BE2C (cell line): ENCODE results near the gene LRRC8C.

Experiments
- DNase-seq: peaks from one replicate; pipeline ENCODE4 v3.0.0-alpha.2; 2020
- H3K27me3 ChIP-seq: fragments of 250-450 bp; sonication (Bioruptor Pico); 2 replicates; pipeline ENCODE4 v1.5.1; 2020; ENCODE audit warnings: mild to moderate bottlenecking
- H3K36me3 ChIP-seq: fragments of 250-450 bp; sonication (Bioruptor Pico); 2 replicates; pipeline ENCODE4 v1.5.1; 2020; ENCODE audit warnings: mild to moderate bottlenecking
- H3K4me1 ChIP-seq: fragments of 250-450 bp; sonication (Bioruptor Pico); 2 replicates; pipeline ENCODE4 v1.5.1; 2020
- H3K4me3 ChIP-seq: 2 replicates; pipeline ENCODE4 v1.5.1; 2011; ENCODE audit warnings: low read depth, low read length
- H3K9me3 ChIP-seq: fragments of 250-450 bp; sonication (Bioruptor Pico); 2 replicates; pipeline ENCODE4 v1.5.1; 2020
- CTCF ChIP-seq: IDR thresholded peaks from 2 replicates; pipeline ENCODE4 v1.5.1; 2012; ENCODE audit warnings: mild to moderate bottlenecking, low read depth, low read length

The LRRC8C gene

GRCh38 chr1:89600451-89601224 is 32.3 kb upstream of the LRRC8C start:
- H3K4me3 ChIP-seq = no peak overlapping the region
- no peaks in the 10 kb centered on the region for H3K36me3 ChIP-seq
- H3K27me3 ChIP-seq = no peaks in the 10 kb centered on the region
- DNase-seq = no peak
- H3K9me3 ChIP-seq = no peaks in the 10 kb centered on the region
- TF ChIP-seq CTCF = no peak
- no peaks in the 10 kb centered on the region for H3K4me1 ChIP-seq

- Histone ChIP-seq H3K9me3 (no peaks in the 10 kb centered on the region), H3K36me3 (no peaks in the 10 kb centered on the region), H3K27me3 (no peaks in the 10 kb centered on the region), H3K4me3 (no peak overlapping the region), H3K4me1 (no peaks in the 10 kb centered on the region)
- no peak for TF ChIP-seq CTCF
- no peak for DNase-seq
These were observed 30.0 kb upstream of the LRRC8C start for GRCh38 chr1:89602871-89603404.

GRCh38 chr1:89603651-89604413 is 29.1 kb upstream of the LRRC8C start:
- H3K4me1 ChIP-seq = no peaks in the 10 kb centered on the region
- H3K9me3 ChIP-seq = no peaks in the 10 kb centered on the region
- no peak overlapping the region for H3K4me3 ChIP-seq
- TF ChIP-seq CTCF = no peak
- DNase-seq = no peak
- no peaks in the 10 kb centered on the region for H3K36me3 ChIP-seq
- H3K27me3 ChIP-seq = no peaks in the 10 kb centered on the region

- no peaks in the 10 kb centered on the region for H3K9me3 ChIP-seq
- no peaks in the 10 kb centered on the region for H3K4me1 ChIP-seq
- TF ChIP-seq CTCF = no peak
- no peaks in the 10 kb centered on the region for H3K27me3 ChIP-seq
- no peak for DNase-seq
- no peak overlapping the region for H3K4me3 ChIP-seq
- H3K36me3 ChIP-seq = no peaks in the 10 kb centered on the region
These were observed 28.5 kb upstream of the LRRC8C start for GRCh38 chr1:89604414-89604735.

- DNase-seq = no peak
- Histone ChIP-seq H3K4me3 (no peak overlapping the region), H3K27me3 (no peaks in the 10 kb centered on the region), H3K9me3 (no peaks in the 10 kb centered on the region), H3K36me3 (no peaks in the 10 kb centered on the region), H3K4me1 (no peaks in the 10 kb centered on the region)
- TF ChIP-seq CTCF = no peak
These were observed 27.2 kb upstream of the LRRC8C start for GRCh38 chr1:89605692-89606091.
